ENCODE measurements around the gene CIPC. TPM values are rescaled to one million over a fixed set of nuclear protein-coding genes. Genes with fewer than 3 reads are reported as not detected.

Gene CIPC
- total RNA-seq, 1 donor from 2014 or later = 12.7 TPM

DNA sequence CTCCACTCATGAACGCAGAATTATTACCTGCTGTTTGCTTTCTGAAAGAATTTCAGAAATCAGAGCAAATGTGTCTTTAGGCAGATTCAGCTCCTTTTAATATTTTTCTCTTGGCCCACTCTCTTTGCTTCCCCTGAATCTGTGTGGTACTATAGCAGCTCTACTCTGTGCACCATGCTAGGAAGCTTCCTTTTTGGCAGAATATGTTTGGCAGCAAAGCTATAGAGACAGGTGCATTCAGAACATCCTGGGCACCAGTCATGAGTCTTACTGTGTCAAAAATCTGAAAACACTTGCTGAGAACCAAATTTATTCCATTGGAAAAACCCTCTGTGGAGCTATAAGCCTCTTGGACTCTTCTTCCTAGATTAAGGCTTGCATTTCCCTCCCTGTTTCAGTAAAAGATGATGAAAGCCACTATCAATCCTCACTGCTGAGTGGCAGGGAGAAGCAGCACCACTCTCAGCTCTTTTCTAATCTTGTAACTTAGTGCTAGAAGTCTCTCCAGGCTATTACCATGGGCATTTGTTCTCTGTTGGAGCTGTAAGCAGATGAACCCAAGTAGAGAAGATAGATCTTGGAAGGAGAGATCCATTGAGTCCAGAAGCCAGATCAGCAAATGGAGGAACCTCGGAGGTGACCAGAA lies 18.2 kb downstream of the CIPC start:
- Mint-ChIP-seq H3K4me3 (no peak overlapping the region), H3K9me3 (no peaks in the 10 kb centered on the region), H3K36me3 (ENCODE audit: low read depth) (peaks cover 28% of the 10 kb centered on the region), H3K27ac (no peak overlapping the region), H3K4me1 (peaks cover 11% of the 10 kb centered on the region), H3K27me3 (no peaks in the 10 kb centered on the region)
- intact Hi-C loops (cut with micrococcal nuclease) = no loop called here
- no peak for DNase-seq

DNA sequence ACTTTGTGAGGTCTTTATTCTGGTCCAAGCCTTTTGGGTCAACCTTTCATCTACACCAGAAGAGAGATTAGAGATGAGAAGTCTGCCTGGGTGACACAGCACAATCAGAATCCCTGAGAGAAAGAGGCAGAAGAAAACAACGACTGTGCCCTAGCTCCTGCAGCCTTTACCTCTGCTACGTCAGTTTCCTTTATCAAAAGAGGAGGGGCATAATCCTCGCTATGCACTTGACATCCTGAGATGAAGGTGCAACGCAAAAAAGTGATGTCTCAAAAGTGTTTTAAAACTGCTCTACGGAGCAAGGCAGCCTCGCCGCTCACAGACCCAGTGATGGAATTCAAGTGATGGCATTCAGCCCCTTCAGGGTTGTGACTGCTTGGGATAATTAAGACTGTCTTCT lies 21.8 kb downstream of the CIPC start:
- H3K9me3 Mint-ChIP-seq = no peaks in the 10 kb centered on the region
- peaks cover 6% of the 10 kb centered on the region for H3K27me3 Mint-ChIP-seq
- H3K36me3 Mint-ChIP-seq (ENCODE audit: low read depth) = peaks cover 19% of the 10 kb centered on the region
- H3K27ac Mint-ChIP-seq = no peak overlapping the region
- no peak overlapping the region for H3K4me3 Mint-ChIP-seq
- intact Hi-C loops (cut with micrococcal nuclease) = loop anchor here (2.0 kb wide), 1 partner anchor 21 kb away; the partner anchor contains the start of gene CIPC
- H3K4me1 Mint-ChIP-seq = peaks cover 23% of the 10 kb centered on the region
- no peak for DNase-seq

DNA sequence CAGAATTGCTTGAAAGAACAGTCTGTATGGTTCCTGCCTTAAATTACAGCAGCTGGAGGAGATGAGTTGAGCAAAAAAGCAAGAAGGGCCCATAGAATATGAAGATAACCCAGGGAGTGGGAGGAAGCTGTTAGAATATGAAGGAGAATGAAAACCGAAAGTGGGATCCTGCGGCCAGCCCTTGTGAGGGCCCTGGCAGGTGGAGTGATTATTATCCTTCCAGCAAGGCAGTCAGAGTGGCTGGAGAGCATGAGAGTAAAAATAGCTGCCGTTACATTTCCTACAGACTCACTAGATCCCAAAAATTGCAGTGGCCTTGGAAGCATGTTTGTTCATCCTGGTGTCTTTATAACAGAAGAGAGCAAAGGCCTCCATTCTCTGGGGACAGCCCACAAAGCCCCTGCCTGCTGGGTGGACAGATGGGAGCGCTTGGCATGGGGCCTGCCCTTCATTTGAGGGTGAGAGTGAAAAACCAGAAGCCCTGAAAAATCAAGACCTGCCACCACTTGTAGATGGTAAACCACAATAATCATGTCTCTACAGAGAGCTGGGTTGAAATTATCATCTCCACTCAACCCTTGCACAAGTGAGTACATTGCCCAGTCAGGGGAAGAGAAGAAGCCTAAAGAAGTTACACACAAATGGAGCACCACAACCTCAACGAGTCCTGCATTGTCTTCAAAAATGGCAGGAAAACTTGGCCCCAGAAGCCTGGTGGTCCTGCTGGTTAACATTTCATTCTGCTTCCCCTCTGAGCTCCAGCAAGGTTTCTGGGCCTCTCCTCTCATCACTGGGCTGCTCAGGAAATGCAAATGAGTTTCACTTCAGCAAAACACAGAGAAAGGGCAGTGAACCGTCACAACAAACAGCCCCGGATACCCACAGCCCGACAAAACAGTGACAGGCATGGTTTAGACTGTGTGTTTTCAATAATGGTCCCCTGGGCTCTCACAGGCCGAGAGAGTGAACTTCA lies 23.0 kb downstream of the CIPC start:
- H3K4me1 Mint-ChIP-seq = peaks cover 27% of the 10 kb centered on the region
- peak overlapping the region; percentile 62 for H3K4me3 Mint-ChIP-seq
- H3K27me3 Mint-ChIP-seq = peaks cover 15% of the 10 kb centered on the region
- H3K9me3 Mint-ChIP-seq = no peaks in the 10 kb centered on the region
- peak; percentile 81 for DNase-seq
- intact Hi-C loops (cut with micrococcal nuclease) = loop anchor here (2.0 kb wide), 1 partner anchor 22 kb away; the partner anchor contains the start of gene CIPC
- peak overlapping the region; percentile 74 for H3K27ac Mint-ChIP-seq
- H3K36me3 Mint-ChIP-seq (ENCODE audit: low read depth) = peaks cover 14% of the 10 kb centered on the region

DNA sequence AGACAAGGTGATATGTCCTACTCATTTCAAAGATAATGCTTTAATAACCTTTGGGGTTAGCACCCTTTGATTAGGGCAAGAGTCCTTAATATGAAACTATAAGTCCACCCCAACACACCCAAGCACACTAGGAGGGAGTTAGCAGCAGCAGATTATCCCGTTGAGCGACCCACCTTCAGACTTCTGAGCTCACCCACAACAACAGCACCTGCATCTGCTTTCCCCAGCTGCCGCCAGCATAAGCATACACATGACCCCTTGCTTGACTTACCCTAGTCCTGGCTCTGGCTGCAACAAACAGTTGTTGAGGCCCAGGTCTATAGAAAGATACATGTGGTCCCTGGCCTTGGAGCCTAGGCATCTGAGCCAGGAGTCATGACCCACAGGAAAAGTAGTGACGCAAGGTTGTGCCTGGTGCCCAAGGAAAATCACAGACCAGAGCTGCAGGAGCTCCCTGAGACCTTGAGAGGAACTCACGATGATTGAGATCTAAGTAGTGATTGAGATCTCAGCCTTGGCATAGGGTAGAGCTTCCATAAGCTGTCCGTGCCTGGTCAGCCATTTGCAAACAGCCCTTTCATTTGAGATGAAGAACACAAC lies 24.6 kb downstream of the CIPC start:
- no peak overlapping the region for H3K4me3 Mint-ChIP-seq
- peaks cover 11% of the 10 kb centered on the region for H3K36me3 Mint-ChIP-seq (ENCODE audit: low read depth)
- intact Hi-C loops (cut with micrococcal nuclease) = no loop called here
- peaks cover 29% of the 10 kb centered on the region for H3K27me3 Mint-ChIP-seq
- peaks cover 27% of the 10 kb centered on the region for H3K4me1 Mint-ChIP-seq
- peak overlapping the region; percentile 70 for H3K27ac Mint-ChIP-seq
- no peak for DNase-seq
- H3K9me3 Mint-ChIP-seq = no peaks in the 10 kb centered on the region

DNA sequence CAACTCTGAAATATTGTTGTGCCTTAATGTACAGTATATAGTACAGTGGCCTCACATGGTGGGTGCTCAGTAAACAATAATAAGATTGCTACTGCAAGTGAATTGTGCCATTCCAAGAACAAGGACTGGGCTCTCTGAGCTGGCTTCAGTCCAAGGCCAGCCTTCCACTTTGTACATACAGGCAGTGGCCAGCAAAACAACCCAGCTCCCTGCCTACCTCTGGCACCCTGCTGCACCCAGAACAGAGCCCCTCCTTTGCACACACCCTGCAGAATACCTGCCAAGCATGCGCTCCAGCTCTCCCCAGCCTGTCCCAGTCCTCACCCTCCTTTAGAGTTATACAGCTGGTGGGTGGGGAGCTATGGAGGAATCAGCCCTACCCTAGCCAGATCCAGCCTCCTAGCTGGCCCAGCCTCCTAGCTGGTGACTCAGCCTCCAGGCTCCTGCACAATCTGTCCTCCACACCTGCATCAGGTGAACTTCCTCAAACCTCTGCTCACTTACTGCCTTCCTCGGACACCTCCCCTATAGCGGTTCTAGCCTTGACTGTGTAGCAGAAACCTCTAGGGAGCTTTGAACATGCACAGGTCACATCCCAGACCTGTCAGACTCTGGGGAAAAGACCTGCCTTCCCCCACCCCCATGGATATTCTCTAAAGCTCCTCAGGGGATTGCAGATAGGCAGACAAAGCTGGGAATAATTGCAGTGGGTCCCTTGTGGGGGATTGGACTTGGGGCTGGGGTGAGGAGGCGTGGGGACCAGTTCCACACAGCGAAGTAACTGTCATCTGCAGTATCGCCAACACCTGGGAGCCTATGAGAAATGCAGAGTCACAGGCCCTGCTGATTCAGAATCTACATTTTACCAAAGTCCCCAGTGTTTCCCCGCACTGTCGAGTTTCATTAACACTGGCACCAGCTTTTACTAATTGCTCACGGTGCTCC lies 25.6 kb downstream of the CIPC start:
- H3K9me3 Mint-ChIP-seq = no peaks in the 10 kb centered on the region
- intact Hi-C loops (cut with micrococcal nuclease) = no loop called here
- no peak overlapping the region for H3K27ac Mint-ChIP-seq
- peaks cover 27% of the 10 kb centered on the region for H3K4me1 Mint-ChIP-seq
- peaks cover 34% of the 10 kb centered on the region for H3K27me3 Mint-ChIP-seq
- no peak for DNase-seq
- peak overlapping the region; percentile 83 for H3K4me3 Mint-ChIP-seq
- peaks cover 11% of the 10 kb centered on the region for H3K36me3 Mint-ChIP-seq (ENCODE audit: low read depth)

DNA sequence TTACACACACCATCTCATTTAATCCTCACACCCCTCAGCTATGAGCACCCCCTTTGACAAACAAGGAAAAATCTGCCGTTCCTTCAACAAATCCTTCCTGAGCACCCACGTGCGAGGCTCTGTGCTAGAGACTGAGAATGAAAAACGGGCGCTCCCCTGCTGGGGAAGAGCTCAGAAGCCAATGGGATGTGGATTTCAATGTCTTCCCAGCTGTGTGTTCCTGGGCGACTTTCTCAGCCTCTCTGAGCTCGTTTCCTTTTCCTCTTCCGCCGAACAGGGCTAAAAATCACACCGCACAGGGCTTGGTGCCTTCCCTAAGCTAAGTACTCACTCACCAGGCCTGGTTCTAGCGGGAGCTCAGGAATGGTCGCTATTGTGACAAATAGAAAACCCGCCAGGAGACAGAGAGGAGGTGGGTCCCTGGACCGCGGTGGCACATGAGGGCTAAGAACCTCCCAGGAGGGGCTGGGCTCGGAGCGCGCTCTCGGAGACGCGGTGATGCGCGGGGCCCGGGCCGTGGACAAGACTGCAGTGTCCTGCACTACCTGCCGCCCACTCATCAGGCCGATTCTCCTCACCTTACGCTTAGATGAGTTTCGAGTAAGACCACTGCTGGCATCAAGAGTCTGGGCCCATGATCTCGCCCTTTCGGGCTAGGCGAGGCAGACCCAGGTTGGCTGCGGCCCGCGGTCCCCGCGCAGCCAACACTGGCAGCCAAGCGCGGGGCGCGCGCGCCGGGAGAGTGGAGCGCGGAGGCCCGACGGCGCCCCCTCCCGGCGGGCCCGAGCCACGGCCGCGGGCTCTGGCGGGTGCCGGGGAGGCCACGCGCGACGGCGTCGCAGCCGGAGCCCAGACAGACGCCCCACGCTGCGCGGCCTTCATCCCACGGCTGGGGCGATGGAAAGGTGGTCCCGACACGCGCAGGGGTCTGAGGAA lies 26.6 kb downstream of the CIPC start:
- H3K4me1 Mint-ChIP-seq = peaks cover 27% of the 10 kb centered on the region
- H3K27ac Mint-ChIP-seq = peak overlapping the region; percentile 12
- peaks cover 37% of the 10 kb centered on the region for H3K27me3 Mint-ChIP-seq
- H3K9me3 Mint-ChIP-seq = no peaks in the 10 kb centered on the region
- peaks cover 11% of the 10 kb centered on the region for H3K36me3 Mint-ChIP-seq (ENCODE audit: low read depth)
- H3K4me3 Mint-ChIP-seq = peak overlapping the region; percentile 83
- intact Hi-C loops (cut with micrococcal nuclease) = no loop called here
- peak; percentile 92 for DNase-seq

DNA sequence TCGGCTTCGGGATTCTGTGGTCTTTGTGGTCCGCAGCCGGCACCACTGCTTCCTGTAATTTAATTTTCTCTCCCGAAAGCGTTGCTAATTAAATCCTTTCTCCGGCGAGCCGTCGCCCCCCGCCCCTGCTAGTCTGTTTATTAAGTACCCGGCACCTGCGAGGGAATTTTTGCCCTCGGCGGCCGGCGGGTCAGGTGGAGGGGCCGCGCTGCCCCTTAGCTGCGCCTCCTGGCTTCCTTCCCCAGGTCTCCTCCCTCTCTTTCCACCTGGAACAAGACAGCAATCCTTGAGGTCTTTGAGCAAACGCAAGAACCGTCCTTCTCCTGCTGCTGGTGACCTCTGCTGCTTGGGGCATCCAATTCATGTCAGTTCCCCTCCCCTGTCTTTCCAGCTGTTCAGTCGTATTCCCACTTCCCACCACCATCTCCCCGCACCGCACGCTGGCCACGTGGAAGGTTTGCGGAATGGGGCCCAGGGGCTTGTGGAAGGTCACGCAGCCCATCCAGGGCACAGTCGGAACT lies 27.3 kb downstream of the CIPC start:
- peaks cover 41% of the 10 kb centered on the region for H3K27me3 Mint-ChIP-seq

DNA sequence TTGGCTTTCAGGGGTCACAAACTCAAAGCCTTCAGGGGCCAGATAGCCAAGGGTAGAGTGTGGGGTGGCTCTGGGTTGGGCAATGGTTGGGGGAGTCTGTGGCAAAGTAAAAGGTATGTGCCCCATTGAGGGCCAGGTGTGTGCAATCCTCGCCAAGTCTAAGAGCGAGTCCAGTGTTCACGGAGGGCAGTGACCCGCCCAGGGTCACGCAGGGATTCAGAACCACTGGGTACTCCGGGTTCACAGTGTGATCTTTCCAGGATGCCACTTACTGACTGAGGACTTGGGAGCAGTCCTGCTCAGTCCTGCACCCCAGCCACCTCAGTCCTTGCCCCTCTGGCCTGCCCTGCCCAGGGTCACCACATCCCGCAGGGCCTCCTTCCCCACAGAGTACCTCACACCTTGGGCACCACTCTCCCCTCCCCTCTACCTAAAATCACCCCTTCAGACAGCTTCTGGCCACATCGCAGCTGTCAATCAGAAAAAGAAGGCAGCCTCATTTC lies 27.8 kb downstream of the CIPC start:
- H3K9me3 Mint-ChIP-seq = no peaks in the 10 kb centered on the region
- intact Hi-C loops (cut with micrococcal nuclease) = no loop called here
- peaks cover 6% of the 10 kb centered on the region for H3K36me3 Mint-ChIP-seq (ENCODE audit: low read depth)
- no peak for DNase-seq
- peak overlapping the region; percentile 70 for H3K4me3 Mint-ChIP-seq
- H3K27me3 Mint-ChIP-seq = peaks cover 44% of the 10 kb centered on the region
- H3K4me1 Mint-ChIP-seq = peaks cover 20% of the 10 kb centered on the region
- H3K27ac Mint-ChIP-seq = no peak overlapping the region

More for the DNA sequence above, 27.3 kb downstream of the CIPC start:
- H3K9me3 Mint-ChIP-seq = no peaks in the 10 kb centered on the region
- H3K27ac Mint-ChIP-seq = no peak overlapping the region
- peaks cover 9% of the 10 kb centered on the region for H3K36me3 Mint-ChIP-seq (ENCODE audit: low read depth)
- no peak for DNase-seq
- peak overlapping the region; percentile 70 for H3K4me3 Mint-ChIP-seq
- intact Hi-C loops (cut with micrococcal nuclease) = no loop called here
- H3K4me1 Mint-ChIP-seq = peaks cover 24% of the 10 kb centered on the region

DNA sequence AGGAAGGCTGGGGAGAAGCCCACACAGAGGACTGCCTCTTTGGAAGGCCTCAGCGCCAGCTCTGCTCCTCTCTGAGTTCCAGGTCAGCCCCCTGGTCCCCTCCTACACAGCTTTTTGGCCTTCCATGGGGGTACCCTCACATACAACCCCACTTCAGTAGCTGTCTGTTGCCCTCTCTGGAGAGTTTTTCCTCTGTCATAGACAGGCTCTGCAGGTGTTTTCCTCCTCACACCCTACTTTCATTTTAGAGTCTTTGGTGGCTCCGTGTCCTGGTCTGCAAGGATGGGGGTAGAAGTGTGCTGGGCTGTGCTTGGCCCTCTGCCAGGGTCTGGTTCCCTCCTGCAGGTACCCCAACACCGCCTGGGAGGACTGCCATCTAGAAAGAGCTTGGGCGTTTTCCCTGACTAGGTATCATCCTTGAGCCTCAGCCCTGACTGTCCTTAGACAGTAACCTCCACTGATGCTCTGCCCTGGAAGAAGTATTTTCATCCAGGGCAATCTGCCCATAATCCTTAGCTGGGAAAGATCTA lies 28.5 kb downstream of the CIPC start:
- Mint-ChIP-seq H3K27me3 (peaks cover 44% of the 10 kb centered on the region), H3K27ac (no peak overlapping the region), H3K4me3 (no peak overlapping the region), H3K4me1 (peaks cover 14% of the 10 kb centered on the region), H3K36me3 (ENCODE audit: low read depth) (peaks cover 5% of the 10 kb centered on the region), H3K9me3 (no peaks in the 10 kb centered on the region)
- intact Hi-C loops (cut with micrococcal nuclease) = no loop called here
- DNase-seq = no peak

DNA sequence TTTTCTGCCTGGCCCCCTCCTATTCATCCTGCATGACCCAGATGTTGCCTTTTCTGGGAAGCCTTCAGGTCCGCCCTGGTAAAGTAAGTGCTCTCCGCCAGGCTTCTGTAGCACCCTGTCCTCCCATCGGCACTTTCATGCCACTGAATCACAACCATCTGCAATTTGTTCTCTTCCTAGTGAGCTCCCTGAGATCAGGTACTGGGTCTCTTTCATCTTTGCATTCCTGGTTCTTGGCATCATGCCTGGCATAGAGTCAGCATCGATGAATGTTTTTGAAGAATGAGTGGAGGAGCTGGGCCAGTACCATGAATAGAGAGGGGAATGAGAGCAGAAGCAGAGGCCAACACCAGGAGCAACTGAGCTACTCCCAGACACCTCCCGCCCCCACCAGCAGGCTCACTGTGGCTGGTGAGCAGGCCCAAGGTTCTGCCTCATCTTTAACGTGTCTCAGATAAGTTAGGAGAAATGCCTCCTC lies 30.4 kb downstream of the CIPC start:
- Mint-ChIP-seq H3K27me3 (peaks cover 51% of the 10 kb centered on the region), H3K4me3 (no peak overlapping the region), H3K36me3 (ENCODE audit: low read depth) (no peaks in the 10 kb centered on the region), H3K9me3 (no peaks in the 10 kb centered on the region), H3K27ac (no peak overlapping the region), H3K4me1 (peaks cover 6% of the 10 kb centered on the region)
- intact Hi-C loops (cut with micrococcal nuclease) = no loop called here
- DNase-seq = no peak

DNA sequence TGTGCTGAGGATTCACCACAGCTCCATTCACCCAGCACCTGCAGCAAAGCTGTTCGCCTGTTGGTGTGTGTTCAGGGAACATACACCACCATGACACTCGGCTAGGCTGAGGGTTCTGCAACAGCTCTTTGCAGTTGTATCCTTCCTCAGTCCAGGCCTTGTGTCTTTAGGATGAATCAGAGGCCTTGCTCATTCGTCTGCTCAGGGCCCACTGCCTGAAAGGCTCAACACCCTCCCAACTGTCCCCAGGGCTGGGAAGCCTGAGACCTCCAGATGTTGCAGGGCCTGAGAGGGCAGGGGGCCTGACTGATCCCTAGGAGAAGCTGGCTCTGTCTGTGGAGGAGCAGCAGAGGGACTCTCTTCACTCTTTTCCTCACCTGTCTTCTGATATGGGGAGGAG lies 32.3 kb downstream of the CIPC start:
- H3K27me3 Mint-ChIP-seq = peaks cover 57% of the 10 kb centered on the region
- intact Hi-C loops (cut with micrococcal nuclease) = no loop called here
- H3K4me3 Mint-ChIP-seq = no peak overlapping the region
- no peak overlapping the region for H3K27ac Mint-ChIP-seq
- peaks cover 5% of the 10 kb centered on the region for H3K4me1 Mint-ChIP-seq
- DNase-seq = no peak
- H3K9me3 Mint-ChIP-seq = no peaks in the 10 kb centered on the region
- H3K36me3 Mint-ChIP-seq (ENCODE audit: low read depth) = no peaks in the 10 kb centered on the region

DNA sequence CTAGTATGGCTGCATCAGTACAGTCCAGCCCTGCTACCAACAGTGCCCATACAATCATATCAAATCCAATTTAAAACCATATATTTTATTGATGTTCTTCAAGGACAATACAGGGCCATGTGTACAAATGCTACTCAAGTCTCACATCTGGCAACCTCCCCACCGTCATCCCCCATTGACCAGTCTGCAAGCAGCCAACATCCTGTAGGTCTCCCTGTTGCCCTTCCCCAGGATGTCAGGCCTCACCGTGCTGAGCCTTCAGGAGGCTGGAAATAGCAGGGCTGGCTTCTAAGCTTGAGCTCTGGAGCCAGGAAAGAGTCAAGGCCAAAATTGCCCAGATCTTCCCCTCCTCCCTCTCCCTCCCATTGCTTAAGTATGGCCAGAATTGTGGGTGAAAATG lies 33.1 kb downstream of the CIPC start:
- peaks cover 49% of the 10 kb centered on the region for H3K27me3 Mint-ChIP-seq
- no peak overlapping the region for H3K27ac Mint-ChIP-seq
- DNase-seq = no peak
- peaks cover 2% of the 10 kb centered on the region for H3K4me1 Mint-ChIP-seq
- no peaks in the 10 kb centered on the region for H3K9me3 Mint-ChIP-seq
- intact Hi-C loops (cut with micrococcal nuclease) = no loop called here
- H3K36me3 Mint-ChIP-seq (ENCODE audit: low read depth) = no peaks in the 10 kb centered on the region
- no peak overlapping the region for H3K4me3 Mint-ChIP-seq

All from activated CD4-positive, alpha-beta T cell treated with anti-CD3 and anti-CD28 coated beads, Interleukin-2, amount 10 ng/mL, durations not matched to agents 24 days and 14 days (primary cell).